AG04450 (cell line): Measurements from ENCODE around the gene KCNMA1. TPM values are rescaled to one million over a fixed set of nuclear protein-coding genes. Genes with fewer than 3 reads are reported as not detected.

Experiments
- CTCF ChIA-PET: fragments of 300-600, 350-600 bp; formaldehyde crosslinking; extraction: SDS; loops from one replicate; lab custom pipeline; 2022; ENCODE audit warnings: antibody characterized with exemption, inconsistent platforms; lab: Charles Lee
- POLR2A ChIA-PET: fragments of 350-600 bp; formaldehyde crosslinking; extraction: SDS; loops from one replicate; lab custom pipeline; 2021; ENCODE audit warnings: antibody characterized with exemption, inconsistent platforms; lab: Yijun Ruan, JAX
- DNase-seq: peaks from one replicate; pipeline ENCODE4 v3.0.0-alpha.2; 2011; ENCODE audit warnings: low read depth, low spot score
- H3K27ac ChIP-seq: one replicate; pipeline ENCODE4 v1.5.1; 2012; ENCODE audit warnings: low read depth, low read length, control low read depth
- H3K27me3 ChIP-seq: one replicate; pipeline ENCODE4 v1.6.0; 2012; ENCODE audit warnings: low read length; ENCODE audit not compliant: control insufficient read depth, insufficient read depth
- H3K4me3 ChIP-seq: 2 replicates; pipeline ENCODE4 v1.5.1; 2011; ENCODE audit warnings: mild to moderate bottlenecking, low read depth, low read length, control low read depth
- H3K9me3 ChIP-seq: 2 replicates; pipeline ENCODE4 v1.5.1; 2012; ENCODE audit warnings: low read length; ENCODE audit not compliant: control insufficient read depth, insufficient read depth
- polyA plus RNA-seq: library from polyadenylated mRNA; depleted of rRNA; stranded (reverse); fragments of >200 nt; gene quantifications from 2 replicates; pipeline ENCODE4 v1.2.3, GENCODE V29; 2011
- TF ChIP-seq, protein P1 (sequence below): IDR thresholded peaks from 2 replicates; pipeline ENCODE4 v1.5.1; 2011; ENCODE audit warnings: low read depth, low read length, control low read depth, inconsistent platforms

KCNMA1 gene
- polyA plus RNA-seq, 1 experiment = 58.8 TPM

DNA sequence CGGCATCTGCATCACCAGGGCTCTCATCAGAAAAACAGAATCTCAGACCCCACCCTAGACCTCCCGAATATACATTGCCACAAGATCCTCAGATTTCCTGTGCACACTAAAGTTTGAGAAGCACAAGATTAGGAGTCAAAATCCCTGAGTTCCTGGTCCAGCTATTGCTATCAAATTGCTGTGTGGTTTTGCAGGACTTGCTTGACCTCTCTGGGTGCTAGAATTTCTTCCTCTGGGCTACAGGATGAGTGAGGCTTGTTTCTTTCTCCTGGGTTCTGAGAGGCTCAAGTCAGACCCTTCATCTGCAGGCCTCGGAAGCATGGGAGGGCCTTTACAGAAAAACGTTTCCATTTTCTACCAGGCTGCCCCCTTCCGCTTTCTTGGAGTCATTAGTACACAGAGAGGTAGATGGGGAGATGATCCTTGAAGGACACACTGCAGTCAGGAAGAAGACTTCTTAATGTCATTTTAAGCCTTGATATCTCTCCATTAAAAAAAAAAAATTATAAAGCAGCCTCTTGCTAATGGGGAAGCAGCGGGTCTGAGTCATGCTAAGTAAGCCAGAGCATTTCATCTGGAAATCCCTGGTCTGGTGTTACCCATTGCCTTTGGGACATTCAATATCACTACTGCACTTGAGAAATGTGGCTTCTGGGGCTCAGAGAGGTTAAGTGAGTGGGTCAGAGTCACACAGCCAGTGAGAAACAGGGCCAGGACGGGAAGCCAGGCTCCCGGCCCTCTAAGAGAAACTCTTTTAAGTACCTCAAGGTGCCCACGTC, 173.5 kb downstream of the KCNMA1 start:
- POLR2A ChIA-PET = no interaction called here
- no peak for DNase-seq
- Histone ChIP-seq H3K27ac (no peak overlapping the region), H3K4me3 (no peak overlapping the region), H3K9me3 (no peaks in the 10 kb centered on the region), H3K27me3 (no peaks in the 10 kb centered on the region)
- TF ChIP-seq, protein P1, sequence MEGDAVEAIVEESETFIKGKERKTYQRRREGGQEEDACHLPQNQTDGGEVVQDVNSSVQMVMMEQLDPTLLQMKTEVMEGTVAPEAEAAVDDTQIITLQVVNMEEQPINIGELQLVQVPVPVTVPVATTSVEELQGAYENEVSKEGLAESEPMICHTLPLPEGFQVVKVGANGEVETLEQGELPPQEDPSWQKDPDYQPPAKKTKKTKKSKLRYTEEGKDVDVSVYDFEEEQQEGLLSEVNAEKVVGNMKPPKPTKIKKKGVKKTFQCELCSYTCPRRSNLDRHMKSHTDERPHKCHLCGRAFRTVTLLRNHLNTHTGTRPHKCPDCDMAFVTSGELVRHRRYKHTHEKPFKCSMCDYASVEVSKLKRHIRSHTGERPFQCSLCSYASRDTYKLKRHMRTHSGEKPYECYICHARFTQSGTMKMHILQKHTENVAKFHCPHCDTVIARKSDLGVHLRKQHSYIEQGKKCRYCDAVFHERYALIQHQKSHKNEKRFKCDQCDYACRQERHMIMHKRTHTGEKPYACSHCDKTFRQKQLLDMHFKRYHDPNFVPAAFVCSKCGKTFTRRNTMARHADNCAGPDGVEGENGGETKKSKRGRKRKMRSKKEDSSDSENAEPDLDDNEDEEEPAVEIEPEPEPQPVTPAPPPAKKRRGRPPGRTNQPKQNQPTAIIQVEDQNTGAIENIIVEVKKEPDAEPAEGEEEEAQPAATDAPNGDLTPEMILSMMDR = no peak
- CTCF ChIA-PET = no interaction called here

DNA sequence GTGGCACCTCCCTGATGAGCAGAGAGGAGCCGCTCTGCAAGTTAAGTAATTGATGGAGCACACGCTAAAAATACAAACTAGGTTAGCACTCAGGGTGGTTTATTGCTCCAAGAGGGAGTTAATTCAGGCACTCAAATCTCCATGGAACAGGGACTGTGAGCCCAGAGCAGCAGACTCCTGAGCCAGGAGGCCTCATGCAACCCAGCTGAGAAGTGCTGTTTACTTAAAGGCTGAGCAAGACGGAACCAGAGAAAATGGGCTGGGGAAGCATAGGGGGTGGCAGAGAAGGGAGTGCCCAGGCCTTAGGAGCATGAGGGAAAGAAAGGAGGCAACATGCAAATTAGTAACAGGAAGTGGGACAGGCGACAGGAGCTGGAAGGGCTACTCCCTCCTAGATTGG, 174.1 kb downstream of the KCNMA1 start:
- CTCF ChIA-PET = no interaction called here
- Histone ChIP-seq H3K27me3 (no peaks in the 10 kb centered on the region), H3K4me3 (no peak overlapping the region), H3K27ac (no peak overlapping the region), H3K9me3 (no peaks in the 10 kb centered on the region)
- TF ChIP-seq, protein P1 = no peak
- POLR2A ChIA-PET = no interaction called here
- no peak for DNase-seq

DNA sequence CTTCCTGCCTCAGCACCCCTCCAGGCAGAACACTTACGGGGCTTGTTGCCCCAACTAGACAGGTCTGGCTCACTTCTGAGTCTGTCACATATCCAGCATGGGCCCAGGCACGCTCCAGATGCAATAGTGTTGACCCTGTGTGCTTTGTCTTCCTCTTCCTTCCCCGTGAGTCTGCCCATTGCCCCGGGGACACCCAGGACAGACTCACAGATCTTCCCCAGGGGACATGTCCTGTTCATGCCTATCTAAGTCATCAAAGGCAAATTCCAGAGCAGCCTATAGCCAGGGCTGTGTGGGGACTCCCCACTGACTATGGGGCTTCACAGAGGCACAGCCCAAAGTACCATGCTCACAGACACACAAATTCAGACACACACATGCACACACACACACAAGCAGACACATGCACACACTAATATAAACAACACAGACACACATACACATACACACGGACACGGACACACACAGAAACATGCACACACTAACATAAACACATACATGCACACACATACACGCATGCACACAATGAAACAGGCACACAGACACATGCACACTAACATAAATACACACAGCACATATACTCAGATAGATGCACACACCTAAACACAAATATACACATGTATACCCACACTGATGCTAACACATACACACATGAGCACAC, 175.8 kb downstream of the KCNMA1 start:
- ChIA-PET CTCF (no interaction called here), POLR2A (no interaction called here)
- H3K9me3 ChIP-seq = no peaks in the 10 kb centered on the region
- no peaks in the 10 kb centered on the region for H3K27me3 ChIP-seq
- TF ChIP-seq, protein P1 = no peak
- H3K4me3 ChIP-seq = no peak overlapping the region
- no peak overlapping the region for H3K27ac ChIP-seq
- no peak for DNase-seq

DNA sequence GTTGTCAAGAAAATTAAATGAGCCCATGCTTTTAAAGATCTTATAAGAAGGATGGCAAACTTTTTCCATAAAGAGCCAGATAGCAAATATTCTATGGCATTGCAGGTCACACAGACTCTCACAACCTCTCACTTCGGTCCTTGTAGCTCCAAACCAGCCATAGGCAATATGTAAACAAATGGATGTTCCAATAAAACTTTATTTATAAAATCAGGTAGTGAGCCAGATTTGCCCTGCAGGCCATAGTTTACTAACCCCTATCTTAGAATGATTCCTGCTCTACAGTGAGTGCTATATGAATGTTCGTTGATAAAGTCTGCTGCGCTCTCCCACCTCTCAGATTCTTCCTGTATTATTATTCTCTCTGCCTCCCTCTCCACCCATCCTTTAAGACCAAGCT, 177.7 kb downstream of the KCNMA1 start:
- Histone ChIP-seq H3K27me3 (no peaks in the 10 kb centered on the region), H3K4me3 (no peak overlapping the region), H3K9me3 (no peaks in the 10 kb centered on the region), H3K27ac (no peak overlapping the region)
- CTCF ChIA-PET = interaction anchor here (0.7 kb wide), 1 partner anchor 294 kb away, joined by 3 read pairs; no protein-coding TSS in a partner anchor
- DNase-seq = no peak
- TF ChIP-seq, protein P1 = no peak
- POLR2A ChIA-PET = interaction anchor here (1.6 kb wide), 1 partner anchor 18 kb away, joined by 3 read pairs; no protein-coding TSS in a partner anchor
